Endothelial cell of umbilical vein (primary cell): Measurements from ENCODE around the gene CIRBP. TPM values are rescaled to one million over a fixed set of nuclear protein-coding genes. Genes with fewer than 3 reads are reported as not detected.

Experiments used
- BruUV-seq: library from RNA; stranded (reverse); fragments of 400-500 nt; replicated peaks from 2 replicates; lab custom pipeline; 2021; lab: Mats Ljungman, UMichigan
- CTCF ChIA-PET: fragments of 300-600, 350-600 bp; sonication (Branson Sonifier 250); formaldehyde crosslinking; loops from one replicate; lab custom pipeline; 2021; ENCODE audit warnings: antibody characterized with exemption, inconsistent platforms; lab: Charles Lee
- POLR2A ChIA-PET: fragments of 300-600, 350-600 bp; sonication (Branson Sonifier 250); formaldehyde crosslinking; loops from one replicate; lab custom pipeline; 2021; ENCODE audit warnings: antibody characterized with exemption, inconsistent platforms; lab: Charles Lee
- DNase-seq: peaks from one replicate; pipeline ENCODE4 v3.0.0-alpha.2; 2011; ENCODE audit warnings: low read depth, low spot score
- FAIRE-seq: peaks from 2 replicates; lab custom pipeline; 2011; peaks lifted over from hg19 to GRCh38; lab: Jason Lieb, UNC
- H2AFZ ChIP-seq: 2 replicates; pipeline ENCODE4 v1.6.0; 2012; ENCODE audit warnings: low read depth, low read length, control low read depth, inconsistent platforms
- H3K27ac ChIP-seq: 2 replicates; pipeline ENCODE4 v1.5.1; 2011; ENCODE audit warnings: low read depth, mild to moderate bottlenecking, control low read depth, low read length, moderate library complexity; ENCODE audit not compliant: insufficient read depth
- H3K27me3 ChIP-seq, 2 experiments: 2 replicates each; pipeline versions ENCODE4 v1.6.0 to v1.6.1; 2011; ENCODE audit warnings: low read length in 2 of 2, mixed read lengths in 1 of 2; ENCODE audit not compliant: control insufficient read depth in 2 of 2, insufficient read depth in 2 of 2
- H3K36me3 ChIP-seq, 2 experiments: 2 replicates in 1 of 2; 3 replicates in 1 of 2; pipeline ENCODE4 v1.5.1; 2011; ENCODE audit warnings: low read length in 2 of 2, mild to moderate bottlenecking in 1 of 2, moderate library complexity in 1 of 2; ENCODE audit not compliant: control insufficient read depth in 2 of 2, insufficient read depth in 2 of 2; ENCODE audit errors: extremely low read depth in 1 of 2
- H3K4me1 ChIP-seq: 3 replicates; pipeline ENCODE4 v1.5.1; 2011; ENCODE audit warnings: mild to moderate bottlenecking, low read length; ENCODE audit not compliant: control insufficient read depth, insufficient read depth; ENCODE audit errors: extremely low read depth
- H3K4me2 ChIP-seq: 2 replicates; pipeline ENCODE4 v1.6.1; 2011; ENCODE audit warnings: low read length, control low read depth, mixed read lengths; ENCODE audit not compliant: insufficient read depth
- H3K4me3 ChIP-seq, 3 experiments: fragments of 200-600 bp in 1 of 3; sonication (generic), shearing (Covaris generic) in 1 of 3; replicated peaks in 1 of 3; 2 replicates each; pipeline ENCODE4 v1.5.1; 2011 to 2016; ENCODE audit warnings: control low read depth in 3 of 3, low read length in 3 of 3, mild to moderate bottlenecking in 2 of 3, inconsistent platforms in 1 of 3, low read depth in 1 of 3, moderate library complexity in 1 of 3; ENCODE audit not compliant: insufficient read depth in 1 of 3
- H3K79me2 ChIP-seq: 2 replicates; pipeline ENCODE4 v1.6.0; 2012; ENCODE audit warnings: low read length, inconsistent platforms; ENCODE audit not compliant: control insufficient read depth, insufficient read depth
- H3K9ac ChIP-seq: replicated peaks from 2 replicates; pipeline ENCODE3; 2011; ENCODE audit warnings: low read length, control low read depth; ENCODE audit not compliant: insufficient read depth; ENCODE audit errors: extremely low read depth
- H3K9me1 ChIP-seq: replicated peaks from 3 replicates; pipeline ENCODE4 v1.6.0; 2011; ENCODE audit warnings: mild to moderate bottlenecking, low read length; ENCODE audit not compliant: control insufficient read depth, insufficient read depth; ENCODE audit errors: extremely low read depth
- H3K9me3 ChIP-seq: replicated peaks from 2 replicates; pipeline ENCODE4 v1.5.1; 2012; ENCODE audit warnings: low read length, inconsistent platforms; ENCODE audit not compliant: control insufficient read depth, insufficient read depth
- H4K20me1 ChIP-seq: replicated peaks from 2 replicates; pipeline ENCODE3; 2011; ENCODE audit warnings: mild to moderate bottlenecking, low read length; ENCODE audit not compliant: control insufficient read depth, insufficient read depth; ENCODE audit errors: extremely low read depth
- CTCF ChIP-seq, 2 donors: IDR thresholded peaks; 1 replicate in 1 of 2; 2 replicates in 1 of 2; pipeline ENCODE4 v1.5.1; 2011; ENCODE audit warnings: low read length in 2 of 2, mild to moderate bottlenecking in 2 of 2, moderate library complexity in 2 of 2, control low read depth in 1 of 2, inconsistent platforms in 1 of 2, low read depth in 1 of 2; ENCODE audit not compliant: insufficient read depth in 1 of 2; ENCODE audit errors: extremely low read depth in 1 of 2
- EZH2 ChIP-seq: IDR thresholded peaks from 2 replicates; pipeline ENCODE4 v1.6.1; 2012; ENCODE audit warnings: borderline replicate concordance, low read depth, mild to moderate bottlenecking, moderate library complexity, low read length, inconsistent platforms; ENCODE audit not compliant: severe bottlenecking
- FOS ChIP-seq: IDR thresholded peaks from 2 replicates; pipeline ENCODE4 v1.6.1; 2011; ENCODE audit warnings: mild to moderate bottlenecking, low read length, moderate library complexity, borderline replicate concordance; ENCODE audit not compliant: insufficient read depth
- GATA2 ChIP-seq: IDR thresholded peaks from 2 replicates; pipeline ENCODE4 v1.7.0; 2011; ENCODE audit warnings: low read depth, mild to moderate bottlenecking, moderate library complexity, mixed read lengths, low read length; ENCODE audit not compliant: insufficient read length, insufficient read depth
- JUN ChIP-seq: IDR thresholded peaks from 2 replicates; pipeline ENCODE4 v1.6.1; 2011; ENCODE audit warnings: borderline replicate concordance, low read depth; ENCODE audit not compliant: insufficient read length, insufficient read depth
- MAX ChIP-seq: IDR thresholded peaks from 2 replicates; pipeline ENCODE4 v1.6.1; 2011; ENCODE audit not compliant: insufficient read depth, insufficient read length
- MYC ChIP-seq: IDR thresholded peaks from one replicate; pipeline ENCODE4 v1.6.1; 2011; ENCODE audit warnings: mild to moderate bottlenecking, low read depth, low read length
- POLR2A ChIP-seq: IDR thresholded peaks from 2 replicates; pipeline ENCODE4 v1.6.1; 2012; ENCODE audit warnings: low read depth, mild to moderate bottlenecking, control low read depth, low read length
- POLR2AphosphoS5 ChIP-seq: IDR thresholded peaks from 2 replicates; pipeline ENCODE4 v1.6.1; 2012; ENCODE audit warnings: low read depth, mild to moderate bottlenecking, control low read depth, low read length, moderate library complexity; ENCODE audit not compliant: insufficient read depth
- dilution Hi-C: fragments of 300-500 bp; cut with MboI; formaldehyde crosslinking; loops from one replicate; pipeline ENCODE4 v1.15.0; 2019; ENCODE audit warnings: low sequenced_read_pairs; ENCODE audit not compliant: extremely low pct_ligation_motif_present
- intact Hi-C: fragments of 100-400 bp; cut with micrococcal nuclease; formaldehyde crosslinking; loops from one replicate; pipeline ENCODE4 v1.10.0; 2022
- polyA plus RNA-seq, 4 experiments: library from polyadenylated mRNA; depleted of rRNA in 3 of 4; stranded (reverse) in 3 of 4; unstranded in 1 of 4; fragments of >200 nt; gene quantifications; 2 replicates each; pipeline versions ENCODE4 v1.2.1 to v1.2.3, GENCODE V29; 2011 to 2012; ENCODE audit warnings: missing spikeins in 1 of 4
- total RNA-seq: library from RNA; stranded (reverse); gene quantifications from 2 replicates; pipeline ENCODE4 v1.2.3, GENCODE V29; 2021

Gene CIRBP
- total and polyA plus RNA-seq, 2 donors (not counting 3 experiments of a cell fraction or from before 2014, with no cell fraction given), result 225 to 439 TPM

GRCh38 chr19:1300744-1301490 lies 31.8 kb downstream of the CIRBP start:
- FAIRE-seq, result no peak
- POLR2A ChIA-PET, result no interaction called here

More at GRCh38 chr19:1300744-1301490, 31.8 kb downstream of the CIRBP start:
- Histone ChIP-seq H3K36me3 (no peaks in the 10 kb centered on the region), H3K79me2 (no peaks in the 10 kb centered on the region), H3K9me3 (no peaks in the 10 kb centered on the region), H4K20me1 (no peaks in the 10 kb centered on the region), H3K4me1 (no peaks in the 10 kb centered on the region), H3K27me3 (no peaks in the 10 kb centered on the region), H3K9ac (no peak overlapping the region), H3K4me2 (no peak overlapping the region), H3K9me1 (no peaks in the 10 kb centered on the region), H2AFZ (no peak overlapping the region), H3K27ac (no peak overlapping the region), H3K4me3 (no peak overlapping the region)
- no peak for TF ChIP-seq POLR2AphosphoS5
- TF ChIP-seq MAX, result no peak
- TF ChIP-seq EZH2, result no peak
- no peak for TF ChIP-seq MYC
- no peak for TF ChIP-seq GATA2
- no peak for TF ChIP-seq FOS
- TF ChIP-seq POLR2A, result no peak
- no peak for TF ChIP-seq CTCF (IDR thresholded peaks at IDR 0.05; ENCODE audit: extremely low read depth in 1 of 2, insufficient read depth in 1 of 2, low read depth in 1 of 2, low read length in 2 of 2)
- no peak for TF ChIP-seq JUN
- CTCF ChIA-PET, result interaction anchor here (1.2 kb wide), 1 partner anchor 15 kb away, joined by 3 read pairs; no protein-coding TSS in a partner anchor
- no peak for DNase-seq
- no TSS peak for BruUV-seq
- dilution Hi-C loops (no loop called here), intact Hi-C loops (no loop called here)
